ENCODE data around the gene EGR4. TPM values are rescaled to one million over a fixed set of nuclear protein-coding genes. Genes with fewer than 3 reads are reported as not detected.
A peak's percentile ranks its signal among the peaks of the same experiment; 100 is the strongest.

The EGR4 gene
- total RNA-seq, 1 donor: not detected

DNA sequence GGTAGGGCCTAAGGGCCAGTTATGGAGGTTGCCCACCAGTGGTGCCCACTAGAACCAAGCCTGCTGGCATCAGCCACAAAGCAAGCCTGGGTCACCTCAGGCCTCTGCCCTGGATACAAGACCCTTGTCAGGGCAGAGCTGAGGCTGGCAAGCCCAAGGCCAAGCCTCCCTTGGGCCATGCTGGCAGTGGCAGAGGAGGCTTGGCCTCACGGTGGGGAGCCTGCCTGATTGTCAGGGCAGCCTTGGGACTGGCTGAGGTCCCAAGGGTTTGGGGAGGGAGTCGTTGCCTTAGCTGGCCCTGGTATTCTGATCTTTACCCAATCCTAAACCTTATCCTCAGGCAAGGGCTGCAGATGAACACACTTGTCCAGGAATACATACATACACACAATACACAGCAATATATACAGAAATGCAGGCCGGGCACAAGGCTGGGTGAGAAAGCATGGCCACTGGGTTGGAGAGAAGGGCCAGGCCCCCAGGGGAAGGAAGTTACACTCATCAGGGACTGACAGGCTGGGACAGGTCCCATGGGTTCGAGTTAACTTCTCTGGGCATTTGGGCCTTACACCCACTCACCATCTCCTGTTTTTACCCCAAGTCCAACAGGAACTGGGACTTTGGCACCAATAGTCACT is 38.2 kb downstream of the EGR4 start:
- TF ChIP-seq CTCF (IDR thresholded peaks at IDR 0.05; ENCODE audit: extremely low read depth, low read depth, low read length): no peak
- no peak overlapping the region for H3K4me2 ChIP-seq (ENCODE audit: insufficient read depth, low read length)
- peaks cover 40% of the 10 kb centered on the region for H3K36me3 ChIP-seq (ENCODE audit: insufficient read depth, low read length)
- no peak overlapping the region for H2AFZ ChIP-seq (ENCODE audit: low read length)
- H3K27me3 ChIP-seq (ENCODE audit: insufficient read depth, low read length): no peaks in the 10 kb centered on the region
- H3K4me1 ChIP-seq (ENCODE audit: insufficient read depth, low read length): no peaks in the 10 kb centered on the region
- H3K27ac ChIP-seq (ENCODE audit: low read depth, low read length): no peak overlapping the region
- no peaks in the 10 kb centered on the region for H3K79me2 ChIP-seq (ENCODE audit: insufficient read depth, low read length)
- DNase-seq (ENCODE audit: insufficient read length, low spot score, missing footprints): peak; percentile 35
- H4K20me1 ChIP-seq (ENCODE audit: insufficient read depth, low read length): peaks cover 16% of the 10 kb centered on the region
- H3K9me3 ChIP-seq (ENCODE audit: low read depth, low read length): no peaks in the 10 kb centered on the region
- no peak overlapping the region for H3K4me3 ChIP-seq (ENCODE audit: insufficient read depth, low read length)

DNA sequence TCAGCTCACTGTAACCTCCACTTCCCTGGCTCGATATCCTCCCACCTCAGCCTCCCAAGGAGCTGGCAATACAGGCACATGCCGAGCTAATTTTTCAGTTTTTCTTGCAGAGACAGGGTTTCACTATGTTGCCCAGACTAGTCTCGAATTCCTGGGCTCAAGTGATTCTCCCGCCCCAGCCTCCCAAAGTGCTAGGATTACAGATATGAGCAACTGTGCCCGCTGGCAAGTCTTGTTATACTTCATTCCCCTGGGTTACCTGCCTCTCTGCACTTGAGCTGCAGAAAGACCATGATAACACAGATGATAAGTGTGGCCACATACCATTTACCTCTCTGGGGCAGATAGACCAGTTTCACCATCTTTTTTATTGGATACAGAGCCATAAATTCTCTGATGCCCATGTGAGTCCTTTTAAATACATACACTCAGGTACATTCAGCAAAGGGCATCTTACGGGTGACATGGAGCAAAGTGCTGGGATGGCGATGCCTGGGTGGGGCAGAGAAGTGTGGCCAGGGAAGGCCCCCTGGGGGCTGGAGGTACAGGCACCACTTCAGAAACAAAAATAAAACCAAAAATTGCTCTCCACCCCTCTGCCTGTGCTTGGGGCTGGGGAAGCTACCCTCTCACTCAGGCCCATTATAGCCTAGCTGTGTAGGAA is 38.9 kb downstream of the EGR4 start:
- DNase-seq (ENCODE audit: insufficient read length, low spot score, missing footprints): peak; percentile 52
- no peaks in the 10 kb centered on the region for H3K4me1 ChIP-seq (ENCODE audit: insufficient read depth, low read length)
- H2AFZ ChIP-seq (ENCODE audit: low read length): no peak overlapping the region
- H3K79me2 ChIP-seq (ENCODE audit: insufficient read depth, low read length): no peaks in the 10 kb centered on the region
- H3K27me3 ChIP-seq (ENCODE audit: insufficient read depth, low read length): no peaks in the 10 kb centered on the region
- no peak overlapping the region for H3K27ac ChIP-seq (ENCODE audit: low read depth, low read length)
- no peak overlapping the region for H3K4me2 ChIP-seq (ENCODE audit: insufficient read depth, low read length)
- no peak for TF ChIP-seq CTCF (IDR thresholded peaks at IDR 0.05; ENCODE audit: extremely low read depth, low read depth, low read length)
- peaks cover 47% of the 10 kb centered on the region for H3K36me3 ChIP-seq (ENCODE audit: insufficient read depth, low read length)
- H4K20me1 ChIP-seq (ENCODE audit: insufficient read depth, low read length): peaks cover 16% of the 10 kb centered on the region
- H3K9me3 ChIP-seq (ENCODE audit: low read depth, low read length): no peaks in the 10 kb centered on the region
- H3K4me3 ChIP-seq (ENCODE audit: insufficient read depth, low read length): no peak overlapping the region

DNA sequence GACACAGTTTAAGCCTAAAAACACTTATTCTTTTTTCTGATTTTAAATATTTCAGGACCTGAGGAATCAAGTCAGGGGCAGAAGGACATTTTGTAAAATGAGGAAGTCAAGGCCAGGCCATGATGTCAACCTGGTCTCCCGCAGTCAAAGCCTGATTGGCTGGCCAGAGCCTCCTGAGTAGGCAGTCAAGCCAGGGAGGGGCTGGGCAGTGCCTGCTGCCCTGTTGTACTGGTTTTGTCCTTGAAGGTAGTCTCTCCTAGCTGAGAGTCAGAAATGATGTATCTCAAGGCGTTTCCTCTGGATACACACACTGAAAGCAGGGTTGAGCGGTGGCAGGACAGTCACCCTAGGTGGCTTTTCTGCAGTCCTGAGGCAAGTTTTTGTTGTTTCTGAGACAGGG is 39.4 kb downstream of the EGR4 start:
- Histone ChIP-seq H3K27me3 (ENCODE audit: insufficient read depth, low read length) (no peaks in the 10 kb centered on the region), H3K4me3 (ENCODE audit: insufficient read depth, low read length) (no peak overlapping the region), H3K79me2 (ENCODE audit: insufficient read depth, low read length) (no peaks in the 10 kb centered on the region), H3K9me3 (ENCODE audit: low read depth, low read length) (no peaks in the 10 kb centered on the region), H2AFZ (ENCODE audit: low read length) (no peak overlapping the region), H3K4me2 (ENCODE audit: insufficient read depth, low read length) (no peak overlapping the region), H3K36me3 (ENCODE audit: insufficient read depth, low read length) (peaks cover 52% of the 10 kb centered on the region), H4K20me1 (ENCODE audit: insufficient read depth, low read length) (peaks cover 16% of the 10 kb centered on the region), H3K4me1 (ENCODE audit: insufficient read depth, low read length) (no peaks in the 10 kb centered on the region), H3K27ac (ENCODE audit: low read depth, low read length) (no peak overlapping the region)
- no peak for DNase-seq (ENCODE audit: insufficient read length, low spot score, missing footprints)
- TF ChIP-seq CTCF (IDR thresholded peaks at IDR 0.05; ENCODE audit: extremely low read depth, low read depth, low read length): no peak

- H3K79me2 ChIP-seq (ENCODE audit: insufficient read depth, low read length): no peaks in the 10 kb centered on the region
- no peak overlapping the region for H2AFZ ChIP-seq (ENCODE audit: low read length)
- H3K4me3 ChIP-seq (ENCODE audit: insufficient read depth, low read length): no peak overlapping the region
- no peak for TF ChIP-seq CTCF (IDR thresholded peaks at IDR 0.05; ENCODE audit: extremely low read depth, low read depth, low read length)
- no peak overlapping the region for H3K4me2 ChIP-seq (ENCODE audit: insufficient read depth, low read length)
- no peaks in the 10 kb centered on the region for H3K9me3 ChIP-seq (ENCODE audit: low read depth, low read length)
- peaks cover 16% of the 10 kb centered on the region for H4K20me1 ChIP-seq (ENCODE audit: insufficient read depth, low read length)
- H3K27me3 ChIP-seq (ENCODE audit: insufficient read depth, low read length): no peaks in the 10 kb centered on the region
- H3K27ac ChIP-seq (ENCODE audit: low read depth, low read length): no peak overlapping the region
- DNase-seq (ENCODE audit: insufficient read length, low spot score, missing footprints): peak; percentile 30
- no peaks in the 10 kb centered on the region for H3K4me1 ChIP-seq (ENCODE audit: insufficient read depth, low read length)
- peaks cover 57% of the 10 kb centered on the region for H3K36me3 ChIP-seq (ENCODE audit: insufficient read depth, low read length)
These were observed 39.9 kb downstream of the EGR4 start for GRCh38 chr2:73253400-73253799.
